Skeletal muscle cell (primary cell): ENCODE measurements around the gene NXPH1.
A peak's percentile ranks its signal among the peaks of the same experiment; 100 is the strongest.

ENCODE experiments used
- DNase-seq: peaks from one replicate; pipeline ENCODE4 v3.0.0-alpha.2; 2010; ENCODE audit warnings: low read depth
- H3K4me3 ChIP-seq: 2 replicates; pipeline ENCODE4 v1.5.1; 2011; ENCODE audit warnings: low read depth, mild to moderate bottlenecking, control low read depth, low read length, moderate library complexity

NXPH1 gene

GRCh38 chr7:8435590-8436545, 2.5 kb downstream of the NXPH1 start:
- no peak overlapping the region for H3K4me3 ChIP-seq
- DNase-seq: no peak

- H3K4me3 ChIP-seq: no peak overlapping the region
- no peak for DNase-seq
Measured at GRCh38 chr7:8436965-8437364, 3.6 kb downstream of the NXPH1 start.

GRCh38 chr7:8437606-8438005, 4.2 kb downstream of the NXPH1 start:
- DNase-seq: no peak
- no peak overlapping the region for H3K4me3 ChIP-seq

- H3K4me3 ChIP-seq: no peak overlapping the region
- no peak for DNase-seq
Measured at GRCh38 chr7:8440670-8441069, 7.3 kb downstream of the NXPH1 start.

GRCh38 chr7:8441106-8441965, 7.9 kb downstream of the NXPH1 start:
- H3K4me3 ChIP-seq: no peak overlapping the region
- no peak for DNase-seq

- no peak overlapping the region for H3K4me3 ChIP-seq
- DNase-seq: no peak
Measured at GRCh38 chr7:8442051-8442813, 8.8 kb downstream of the NXPH1 start.

GRCh38 chr7:8442814-8443304, 9.4 kb downstream of the NXPH1 start:
- no peak for DNase-seq
- no peak overlapping the region for H3K4me3 ChIP-seq

- H3K4me3 ChIP-seq: no peak overlapping the region
- no peak for DNase-seq
Measured at GRCh38 chr7:8443576-8444467, 10.4 kb downstream of the NXPH1 start.

GRCh38 chr7:8444468-8444769, 11.0 kb downstream of the NXPH1 start:
- no peak for DNase-seq
- no peak overlapping the region for H3K4me3 ChIP-seq

- DNase-seq: no peak
- no peak overlapping the region for H3K4me3 ChIP-seq
Measured at GRCh38 chr7:8453535-8453934, 20.1 kb downstream of the NXPH1 start.

GRCh38 chr7:8455426-8455825, 22.0 kb downstream of the NXPH1 start:
- DNase-seq: no peak
- no peak overlapping the region for H3K4me3 ChIP-seq

GRCh38 chr7:8462309-8462708, 28.9 kb downstream of the NXPH1 start:
- no peak overlapping the region for H3K4me3 ChIP-seq
- DNase-seq: no peak

GRCh38 chr7:8465338-8465737, 31.9 kb downstream of the NXPH1 start:
- DNase-seq: no peak
- H3K4me3 ChIP-seq: no peak overlapping the region

- no peak overlapping the region for H3K4me3 ChIP-seq
- peak; percentile 4 for DNase-seq
Measured at GRCh38 chr7:8480527-8480926, 47.1 kb downstream of the NXPH1 start.

GRCh38 chr7:8481096-8481495, 47.7 kb downstream of the NXPH1 start:
- H3K4me3 ChIP-seq: no peak overlapping the region
- DNase-seq: no peak

- H3K4me3 ChIP-seq: no peak overlapping the region
- DNase-seq: peak; percentile 1
Measured at GRCh38 chr7:8481752-8482446, 48.5 kb downstream of the NXPH1 start.

- no peak for DNase-seq
- no peak overlapping the region for H3K4me3 ChIP-seq
Measured at GRCh38 chr7:8490391-8491045, 57.1 kb downstream of the NXPH1 start.

- DNase-seq: no peak
- H3K4me3 ChIP-seq: no peak overlapping the region
Measured at GRCh38 chr7:8491106-8491505, 57.7 kb downstream of the NXPH1 start.
